ENCODE results near the gene ZNF791. TPM values are rescaled to one million over a fixed set of nuclear protein-coding genes. Genes with fewer than 3 reads are reported as not detected.

Gene ZNF791
- polyA plus RNA-seq, 1 donor (not counting 4 experiments of a cell fraction or from before 2014, with no cell fraction given): 11.5 TPM

DNA sequence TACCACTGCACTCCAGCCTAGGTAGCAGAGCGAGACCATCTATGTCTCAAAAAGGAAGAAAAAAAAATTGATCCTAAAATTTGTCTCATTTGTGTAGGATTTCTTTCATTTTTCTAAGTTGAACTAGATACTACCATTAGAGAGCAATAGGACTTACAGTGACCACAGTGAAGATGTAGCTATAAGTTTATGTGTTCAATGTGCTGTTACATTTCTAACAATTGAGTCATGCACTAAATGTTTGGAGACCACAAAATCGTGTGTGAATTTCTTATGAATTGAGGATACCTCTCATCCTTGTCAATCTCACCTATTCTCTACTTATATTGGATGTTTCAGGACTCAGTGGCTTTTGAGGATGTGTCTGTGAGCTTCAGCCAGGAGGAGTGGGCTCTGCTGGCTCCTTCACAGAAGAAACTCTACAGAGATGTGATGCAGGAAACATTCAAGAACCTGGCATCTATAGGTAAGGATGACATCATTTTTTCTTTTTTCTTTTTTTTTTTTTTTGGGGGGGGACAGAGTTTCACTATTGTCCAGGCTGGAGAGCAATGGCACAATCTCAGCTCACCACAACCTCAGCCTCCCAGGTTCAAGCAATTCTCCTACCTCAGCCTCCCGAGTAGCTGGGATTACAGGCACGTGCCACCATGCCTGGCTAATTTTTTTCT lies 12.8 kb downstream of the ZNF791 start:
- no peak overlapping the region for H3K4me2 ChIP-seq (ENCODE audit: control insufficient read depth, extremely low read depth, insufficient read depth, low read depth, low read length)
- no peak overlapping the region for H2AFZ ChIP-seq (ENCODE audit: control insufficient read depth, low read length)
- H3K36me3 ChIP-seq (ENCODE audit: control insufficient read depth in 2 of 2, extremely low read depth in 1 of 2, insufficient read depth in 2 of 2, low read length in 2 of 2): peaks cover 13 to 20% of the 10 kb centered on the region in 2 experiments
- H3K27ac ChIP-seq (ENCODE audit: control insufficient read depth, insufficient read depth, low read length): no peak overlapping the region
- peaks cover 37% of the 10 kb centered on the region for H3K79me2 ChIP-seq (ENCODE audit: control insufficient read depth, insufficient read depth, low read length)
- dilution Hi-C loops (cut with MboI; ENCODE audit: extremely low pct_ligation_motif_present, low sequenced_read_pairs): no loop called here
- H3K27me3 ChIP-seq (ENCODE audit: control insufficient read depth, extremely low read depth, insufficient read depth, low read length): no peaks in the 10 kb centered on the region
- no peaks in the 10 kb centered on the region for H3K4me1 ChIP-seq (ENCODE audit: control insufficient read depth, extremely low read depth, insufficient read depth, low read length)
- H3K9me1 ChIP-seq (ENCODE audit: control insufficient read depth, extremely low read depth, insufficient read depth, low read length): no peaks in the 10 kb centered on the region
- H3K4me3 ChIP-seq (ENCODE audit: control insufficient read depth in 2 of 3, extremely low read depth in 1 of 3, insufficient read depth in 2 of 3, low read depth in 1 of 3, low read length in 3 of 3): no peak overlapping the region
- no peak overlapping the region for H3K9ac ChIP-seq (ENCODE audit: control insufficient read depth, extremely low read depth, insufficient read depth, low read length)
- FAIRE-seq: no peak
- no peak for DNase-seq (ENCODE audit: low read depth, low spot score)
- TF ChIP-seq CTCF (optimal IDR thresholded peaks at IDR 0.05 in 1 of 3, IDR thresholded peaks at IDR 0.05 in 1 of 3, conservative IDR thresholded peaks at IDR 0.05 in 1 of 3; ENCODE audit: extremely low read depth in 1 of 3, insufficient read depth in 2 of 3, low read length in 3 of 3): no peak
- TF ChIP-seq EZH2 (IDR thresholded peaks at IDR 0.05; ENCODE audit: low read length): no peak
- H4K20me1 ChIP-seq (ENCODE audit: control insufficient read depth, extremely low read depth, insufficient read depth, low read length): no peaks in the 10 kb centered on the region
- H3K9me3 ChIP-seq (ENCODE audit: control insufficient read depth, low read depth, low read length): peaks cover 17% of the 10 kb centered on the region

GRCh38 chr19:12626958-12627357 lies 16.2 kb downstream of the ZNF791 start:
- dilution Hi-C loops (cut with MboI; ENCODE audit: extremely low pct_ligation_motif_present, low sequenced_read_pairs): no loop called here

More at GRCh38 chr19:12626958-12627357, 16.2 kb downstream of the ZNF791 start:
- Histone ChIP-seq H3K4me1 (ENCODE audit: control insufficient read depth, extremely low read depth, insufficient read depth, low read length) (no peaks in the 10 kb centered on the region), H3K4me3 (ENCODE audit: control insufficient read depth in 2 of 3, extremely low read depth in 1 of 3, insufficient read depth in 2 of 3, low read depth in 1 of 3, low read length in 3 of 3) (no peak overlapping the region), H3K9me1 (ENCODE audit: control insufficient read depth, extremely low read depth, insufficient read depth, low read length) (no peaks in the 10 kb centered on the region), H3K9me3 (ENCODE audit: control insufficient read depth, low read depth, low read length) (peaks cover 31% of the 10 kb centered on the region), H3K36me3 (ENCODE audit: control insufficient read depth in 2 of 2, extremely low read depth in 1 of 2, insufficient read depth in 2 of 2, low read length in 2 of 2) (peaks cover 16 to 26% of the 10 kb centered on the region in 2 experiments), H3K27ac (ENCODE audit: control insufficient read depth, insufficient read depth, low read length) (no peak overlapping the region), H3K9ac (ENCODE audit: control insufficient read depth, extremely low read depth, insufficient read depth, low read length) (no peak overlapping the region), H3K79me2 (ENCODE audit: control insufficient read depth, insufficient read depth, low read length) (peaks cover 10% of the 10 kb centered on the region), H3K4me2 (ENCODE audit: control insufficient read depth, extremely low read depth, insufficient read depth, low read depth, low read length) (no peak overlapping the region), H3K27me3 (ENCODE audit: control insufficient read depth, extremely low read depth, insufficient read depth, low read length) (no peaks in the 10 kb centered on the region), H4K20me1 (ENCODE audit: control insufficient read depth, extremely low read depth, insufficient read depth, low read length) (no peaks in the 10 kb centered on the region), H2AFZ (ENCODE audit: control insufficient read depth, low read length) (no peak overlapping the region)
- DNase-seq (ENCODE audit: low read depth, low spot score) (no peak), FAIRE-seq (no peak)
- TF ChIP-seq EZH2 (IDR thresholded peaks at IDR 0.05; ENCODE audit: low read length) (no peak), CTCF (optimal IDR thresholded peaks at IDR 0.05 in 1 of 3, IDR thresholded peaks at IDR 0.05 in 1 of 3, conservative IDR thresholded peaks at IDR 0.05 in 1 of 3; ENCODE audit: extremely low read depth in 1 of 3, insufficient read depth in 2 of 3, low read length in 3 of 3) (no peak)
